GM19467 (cell line): ENCODE data around the gene POU4F1.

ENCODE experiments used
- ATAC-seq: cut with Tn5 transposase; IDR thresholded peaks from one replicate; pipeline ENCODE4 v1.9.1; 2021; ENCODE audit warnings: mild to moderate bottlenecking, moderate library complexity; ENCODE audit not compliant: unreplicated experiment

Gene POU4F1

DNA sequence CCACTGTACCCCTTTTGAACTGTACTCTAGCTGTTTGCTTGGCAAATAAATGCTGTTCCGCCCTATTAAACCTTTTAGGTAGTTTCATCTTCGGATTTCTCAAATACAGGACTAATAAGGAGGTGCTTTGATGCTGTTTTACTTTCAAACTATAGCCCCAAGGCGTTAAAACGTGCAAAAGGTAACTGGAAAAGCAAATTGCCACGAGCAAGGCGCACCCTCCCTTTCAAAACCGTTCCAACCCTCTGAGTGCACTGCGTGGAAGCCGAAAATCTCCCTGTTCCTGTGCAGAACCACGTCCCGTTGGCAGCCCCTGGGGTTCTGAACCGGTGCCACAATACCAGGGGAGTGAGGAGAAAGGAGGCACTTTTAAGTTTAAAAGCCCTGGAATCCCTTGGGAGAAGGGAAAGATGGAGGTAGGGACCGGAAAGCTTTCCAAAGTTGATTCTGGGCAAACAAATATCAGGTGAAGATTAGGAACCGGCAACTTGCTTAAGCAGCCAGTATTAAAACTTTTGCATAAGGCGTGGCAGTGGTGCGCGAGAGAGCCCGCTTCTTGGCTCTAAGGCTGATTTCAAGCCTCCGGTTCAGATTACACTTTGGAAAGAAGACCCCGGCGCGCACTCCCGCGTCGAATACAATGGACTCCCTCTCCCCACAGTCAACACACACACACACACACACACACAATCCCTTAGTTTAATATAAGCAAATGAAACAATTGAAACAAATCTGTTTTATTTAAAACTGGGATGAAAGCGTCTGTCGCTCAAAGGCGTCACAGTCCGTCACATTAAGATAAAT is 9.5 kb downstream of the POU4F1 start:
- ATAC-seq = no peak

DNA sequence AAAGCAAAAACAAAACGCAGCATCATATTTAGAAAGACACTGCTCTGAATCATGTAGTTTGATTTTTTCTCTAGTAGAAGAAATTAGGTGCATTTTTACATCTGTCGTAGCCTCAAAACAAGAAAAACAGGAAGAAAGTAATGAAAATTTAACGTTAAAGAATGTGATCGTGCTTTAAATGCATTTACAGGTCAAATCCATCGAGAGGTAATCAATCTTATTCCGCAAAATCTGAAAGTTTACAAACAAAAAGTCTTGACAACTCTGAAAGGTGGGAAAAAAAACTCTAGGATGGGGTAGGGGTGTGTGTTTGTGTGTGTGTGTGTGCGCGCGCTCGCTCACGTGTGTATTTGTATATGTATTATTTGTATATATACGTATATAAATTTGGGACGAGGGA is 10.2 kb downstream of the POU4F1 start:
- ATAC-seq = no peak

DNA sequence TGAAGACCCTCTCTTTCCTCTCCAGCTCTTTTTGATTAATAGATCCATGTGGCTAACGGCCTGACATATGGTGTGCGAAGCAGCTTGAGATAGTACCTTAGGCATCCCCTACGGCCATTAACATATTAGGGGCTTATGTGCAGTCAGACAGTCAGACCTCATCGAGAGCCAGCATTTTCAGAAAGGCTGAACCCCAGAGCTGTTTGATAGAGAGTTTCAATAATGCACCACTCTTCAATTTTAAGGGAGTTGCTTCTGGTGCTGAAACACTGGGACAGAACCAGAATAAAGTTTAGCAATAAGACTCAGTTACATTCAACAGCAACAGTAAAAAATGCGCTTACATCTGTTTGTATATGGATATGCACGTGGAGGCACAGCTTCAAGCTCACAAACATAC is 10.8 kb downstream of the POU4F1 start:
- ATAC-seq = no peak

DNA sequence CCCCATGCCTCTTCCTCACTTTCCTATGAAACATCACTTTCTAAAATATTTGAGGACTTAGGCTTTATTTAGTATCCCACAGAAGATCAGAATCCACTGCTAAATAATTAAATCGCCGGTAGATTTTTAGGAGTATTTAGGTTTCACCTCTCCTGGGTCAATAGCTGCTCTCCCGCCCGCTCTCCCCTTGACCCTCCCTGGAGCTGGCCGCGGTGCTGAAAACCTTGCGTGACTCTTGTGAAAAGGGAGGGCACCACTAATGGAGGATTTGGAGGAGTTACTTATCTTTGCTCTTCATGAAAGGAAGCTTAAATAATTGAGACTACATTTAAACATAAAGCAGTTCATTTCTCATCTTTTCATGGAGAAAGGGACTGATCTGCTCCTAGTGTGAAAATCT is 14.1 kb downstream of the POU4F1 start:
- ATAC-seq = no peak

DNA sequence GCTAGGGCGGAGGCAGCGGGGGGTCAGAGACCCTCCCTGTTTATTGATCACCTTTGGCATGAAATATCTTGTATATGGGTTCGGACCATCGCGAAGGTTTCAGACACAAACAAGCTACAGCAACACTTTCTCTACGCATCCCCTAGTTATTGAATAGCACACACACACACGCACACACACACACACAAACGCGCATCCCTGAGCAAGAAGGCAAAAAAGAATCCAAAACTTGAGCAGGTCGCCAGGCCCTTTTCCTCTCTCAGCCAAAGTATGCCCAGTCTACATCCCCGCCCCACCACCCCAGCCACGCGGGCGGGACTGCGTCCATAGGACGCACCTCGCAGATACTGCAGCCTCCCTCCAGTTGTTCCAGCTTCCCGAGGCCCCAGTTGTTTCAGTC is 16.0 kb downstream of the POU4F1 start:
- ATAC-seq = no peak

DNA sequence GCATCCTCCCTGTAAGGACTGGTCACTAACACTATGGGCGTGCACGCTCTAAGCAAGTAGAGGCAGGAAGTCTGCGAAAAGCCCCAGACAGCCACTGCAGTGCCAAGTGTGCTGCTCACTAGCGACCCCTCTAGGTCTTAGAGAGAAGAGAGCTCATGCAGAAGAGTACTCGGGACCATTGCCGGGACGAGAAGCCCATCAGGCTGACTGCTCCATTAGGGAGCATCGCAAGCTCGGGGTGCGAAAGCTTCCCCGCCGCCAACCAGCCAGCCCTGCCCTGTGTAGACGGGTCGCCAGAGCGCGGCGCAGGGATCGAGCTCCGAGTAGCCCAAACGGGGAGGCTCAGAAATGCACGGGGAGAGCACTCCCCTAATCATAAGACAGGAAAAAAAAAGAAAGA is 16.6 kb downstream of the POU4F1 start:
- no peak for ATAC-seq

DNA sequence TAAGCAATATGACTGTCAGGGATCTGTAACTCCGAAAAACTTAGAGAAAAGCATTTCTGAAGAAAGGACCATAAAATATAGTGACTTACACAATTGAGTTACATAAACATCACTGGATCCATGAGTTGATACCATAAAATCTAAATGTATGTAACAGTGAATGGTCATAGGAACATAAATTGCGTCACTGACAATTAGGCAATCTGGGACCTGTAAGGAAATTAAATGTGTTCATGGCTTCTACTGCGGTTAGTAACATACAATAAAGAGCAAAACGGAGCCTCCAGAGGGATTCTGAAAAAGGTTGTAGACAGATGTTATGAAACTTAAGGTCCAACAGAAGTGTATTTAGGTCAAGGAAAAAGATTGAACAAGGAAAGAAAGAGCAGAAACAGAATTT is 27.1 kb downstream of the POU4F1 start:
- no peak for ATAC-seq

DNA sequence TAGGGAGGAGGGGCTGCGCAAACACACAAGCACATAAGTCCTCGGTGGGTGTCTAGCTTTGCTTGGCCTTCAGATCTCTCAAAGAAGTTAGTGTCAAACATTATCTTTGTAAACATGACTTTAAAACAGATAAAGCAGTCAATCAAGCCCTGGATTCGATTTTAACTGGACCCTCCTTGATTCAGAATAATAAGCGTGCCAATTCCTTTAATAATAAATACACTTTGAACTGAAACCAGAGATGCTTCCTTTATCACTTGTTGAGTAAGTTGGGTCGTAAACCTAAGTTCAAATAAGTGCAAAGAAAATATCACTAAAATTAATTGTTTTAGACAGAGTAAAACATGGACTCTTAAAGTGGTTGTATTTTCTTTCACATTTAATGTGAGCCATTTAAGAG is 30.9 kb downstream of the POU4F1 start:
- no peak for ATAC-seq

DNA sequence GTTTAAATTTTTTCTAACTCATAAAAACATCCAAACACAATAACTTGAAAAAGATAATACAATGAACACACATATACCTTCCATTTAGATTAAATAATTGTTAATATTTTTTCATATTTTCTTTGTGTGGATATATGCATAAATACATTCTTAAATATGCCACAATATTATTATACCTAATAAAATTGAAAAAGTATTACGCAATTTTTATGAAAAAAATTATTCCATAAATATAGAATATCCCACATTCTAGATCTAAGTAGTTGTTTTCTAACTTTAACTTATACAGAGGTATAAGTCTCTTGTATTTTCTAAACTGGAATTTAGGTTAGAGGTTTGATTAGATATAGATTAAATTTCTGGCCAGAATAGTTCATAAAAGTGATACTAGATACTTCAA is 34.3 kb downstream of the POU4F1 start:
- ATAC-seq = no peak

DNA sequence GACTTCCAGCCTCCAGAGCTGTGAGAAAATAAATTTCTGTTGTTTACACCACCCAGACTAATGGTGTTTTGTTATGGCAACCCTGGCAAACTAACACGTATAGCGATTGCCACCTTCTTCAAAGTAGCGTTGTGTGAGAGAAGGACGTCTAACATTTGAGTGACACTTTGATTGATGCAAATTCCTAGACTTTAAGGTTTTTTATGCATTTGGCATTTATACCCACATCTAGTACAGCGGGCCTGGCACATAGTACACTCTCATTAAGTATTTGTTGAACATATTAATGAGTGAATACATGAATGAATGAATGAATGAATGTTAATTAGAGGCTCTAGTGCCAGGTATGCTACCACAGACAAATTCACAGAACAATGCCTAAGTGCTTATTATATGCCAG is 36.7 kb downstream of the POU4F1 start:
- no peak for ATAC-seq

DNA sequence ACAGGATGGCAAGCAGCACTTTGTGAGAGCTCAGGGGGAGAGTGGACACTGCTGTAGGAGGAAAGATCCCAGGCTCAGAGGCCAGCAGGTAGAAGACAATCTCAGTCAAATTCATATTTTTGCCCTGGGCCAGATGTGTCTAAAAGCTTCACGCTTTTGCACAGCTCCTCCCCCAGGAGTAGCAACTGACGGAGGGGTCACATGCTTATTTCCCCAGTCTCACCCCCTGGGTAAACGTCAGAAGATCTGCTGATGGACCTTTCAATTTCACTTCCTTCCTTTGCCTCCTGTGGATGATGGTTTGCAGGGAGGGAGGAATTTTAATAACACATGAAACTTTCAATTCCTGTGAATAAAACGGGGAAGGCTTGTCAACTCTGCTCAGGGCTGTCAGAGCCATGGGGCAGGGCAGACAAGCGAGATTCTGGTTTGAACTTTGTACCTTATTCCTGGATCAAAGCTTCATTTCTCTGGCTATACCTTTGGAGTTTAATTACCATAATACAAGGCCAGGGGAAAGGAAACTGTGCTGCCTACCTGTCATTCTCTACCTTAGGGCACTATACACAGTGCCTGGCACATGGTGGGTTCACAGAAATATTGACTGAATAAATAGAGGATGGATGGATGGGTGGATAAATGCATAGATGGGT is 41.0 kb downstream of the POU4F1 start:
- ATAC-seq = no peak
